Activated CD4-positive, alpha-beta T cell treated with anti-CD3 and anti-CD28 coated beads for 36 hours (primary cell): ENCODE data around the gene LCN9. TPM values are rescaled to one million over a fixed set of nuclear protein-coding genes. Genes with fewer than 3 reads are reported as not detected.

Experiments
- ATAC-seq: fragments of 200-7000 bp; cut with Tn5 transposase; one replicate; pipeline ENCODE4 v1.10.0; 2021; ENCODE audit warnings: mild to moderate bottlenecking, moderate library complexity
- CTCF ChIA-PET: fragments of 350-600 bp; sonication (Branson Sonifier 250); formaldehyde crosslinking; loops from one replicate; lab custom pipeline; 2021; ENCODE audit warnings: antibody characterized with exemption; lab: Charles Lee
- POLR2A ChIA-PET: fragments of 350-600 bp; sonication (Branson Sonifier 250); formaldehyde crosslinking; loops from one replicate; lab custom pipeline; 2021; ENCODE audit warnings: antibody characterized with exemption, inconsistent platforms; lab: Charles Lee
- DNase-seq: peaks from one replicate; pipeline ENCODE4 v3.0.0-alpha.2; 2020
- H3K27ac Mint-ChIP-seq: one replicate; pipeline ENCODE4 v1.8.0; 2021; ENCODE audit warnings: mixed read lengths
- H3K27me3 Mint-ChIP-seq: one replicate; pipeline ENCODE4 v1.8.0; 2021; ENCODE audit warnings: mixed read lengths
- H3K36me3 Mint-ChIP-seq: one replicate; pipeline ENCODE4 v1.8.0; 2021; ENCODE audit warnings: low read depth, mixed read lengths
- H3K4me1 Mint-ChIP-seq: one replicate; pipeline ENCODE4 v1.8.0; 2021; ENCODE audit warnings: mixed read lengths
- H3K4me3 Mint-ChIP-seq: one replicate; pipeline ENCODE4 v1.8.0; 2021; ENCODE audit warnings: mild to moderate bottlenecking, moderate library complexity, mixed read lengths
- H3K9me3 Mint-ChIP-seq: one replicate; pipeline ENCODE4 v1.8.0; 2021; ENCODE audit warnings: low read depth, mixed read lengths
- intact Hi-C, 2 experiments: fragments of 100-400 bp; cut with DNase I in 1 of 2; cut with micrococcal nuclease in 1 of 2; formaldehyde crosslinking; loops; one replicate each; pipeline versions ENCODE4 v1.14.2 to v1.15.1; 2022 to 2024; cut with DNase I, micrococcal nuclease
- total RNA-seq, 2 experiments: library from RNA; stranded (reverse); gene quantifications; one replicate each; pipeline ENCODE4 v1.2.3, GENCODE V29; 2021

The LCN9 gene
- total RNA-seq, 2 experiments from 2014 or later: not detected

DNA sequence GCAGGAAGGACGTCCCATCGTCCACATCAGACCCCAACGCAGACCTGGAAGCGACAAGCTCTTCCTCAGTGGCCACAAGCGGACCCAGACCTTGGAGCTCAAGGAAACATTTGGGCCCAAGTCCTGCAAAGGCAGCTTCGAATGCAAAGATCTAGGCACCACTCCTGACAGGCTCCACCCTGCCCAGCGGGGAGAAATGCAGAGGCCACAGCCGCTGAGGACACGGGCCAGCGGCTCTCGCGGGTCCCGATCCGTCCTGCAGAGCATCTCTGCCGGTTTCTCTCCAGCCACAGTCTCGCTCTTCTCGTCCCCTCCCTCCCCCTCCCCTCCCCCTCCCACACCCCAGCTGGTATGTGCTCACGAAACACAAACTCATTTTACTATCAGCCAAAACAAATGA, 31.3 kb downstream of the LCN9 start:
- Mint-ChIP-seq H3K9me3 (no peaks in the 10 kb centered on the region), H3K4me1 (no peaks in the 10 kb centered on the region), H3K4me3 (no peak overlapping the region), H3K27me3 (no peaks in the 10 kb centered on the region), H3K36me3 (no peaks in the 10 kb centered on the region), H3K27ac (no peak overlapping the region)
- intact Hi-C loops: no loop called here
- ChIA-PET CTCF (interaction anchor here (0.9 kb wide), 1 partner anchor 9 kb away, joined by 3 read pairs; no protein-coding TSS in a partner anchor), POLR2A (no interaction called here)
- no peak for ATAC-seq
- DNase-seq: no peak

DNA sequence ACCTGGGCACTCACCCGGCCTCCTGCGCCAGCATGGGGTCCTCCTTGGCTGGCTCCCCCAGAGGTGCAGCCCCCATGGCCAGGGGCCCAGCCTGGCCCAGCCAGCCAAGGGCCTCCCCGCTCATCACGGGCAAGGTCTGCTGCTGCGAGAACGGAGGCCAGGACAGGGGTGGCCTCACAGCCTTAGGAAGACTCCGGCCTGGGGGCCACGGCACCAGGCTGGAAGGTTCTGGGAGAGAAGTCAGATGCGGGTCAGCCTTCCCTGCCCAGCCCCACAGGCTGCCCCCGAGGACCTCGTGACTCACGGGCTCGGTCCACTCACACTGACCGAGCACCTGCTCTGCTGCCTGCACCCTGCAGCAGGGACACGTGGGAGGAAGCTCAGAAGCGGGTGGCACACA, 31.9 kb downstream of the LCN9 start:
- no peak overlapping the region for H3K27ac Mint-ChIP-seq
- H3K36me3 Mint-ChIP-seq: no peaks in the 10 kb centered on the region
- H3K27me3 Mint-ChIP-seq: no peaks in the 10 kb centered on the region
- H3K4me3 Mint-ChIP-seq: no peak overlapping the region
- no peak for ATAC-seq
- ChIA-PET CTCF (no interaction called here), POLR2A (no interaction called here)
- no peaks in the 10 kb centered on the region for H3K9me3 Mint-ChIP-seq
- no peaks in the 10 kb centered on the region for H3K4me1 Mint-ChIP-seq
- DNase-seq: no peak
- intact Hi-C loops: no loop called here

DNA sequence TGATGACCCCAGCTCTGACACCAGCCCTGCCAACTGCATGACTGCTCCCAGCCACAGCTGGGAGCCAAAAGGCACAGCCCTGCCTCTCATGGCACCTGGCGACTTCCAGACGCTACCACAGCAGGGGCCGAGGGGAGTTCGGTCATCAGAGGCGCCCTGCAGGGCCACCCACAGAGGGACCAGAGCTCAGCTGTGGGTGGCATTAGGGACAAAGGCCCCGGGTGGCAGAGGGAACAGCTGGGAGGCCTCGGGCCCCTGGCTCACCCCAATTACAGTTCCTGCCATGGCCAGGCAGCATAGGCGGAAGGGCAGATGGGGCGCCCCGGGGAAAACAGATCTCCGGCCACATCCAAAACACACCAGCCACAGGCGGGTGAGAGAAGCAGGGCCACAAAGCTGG, 32.5 kb downstream of the LCN9 start:
- ChIA-PET CTCF (no interaction called here), POLR2A (no interaction called here)
- no peak overlapping the region for H3K4me3 Mint-ChIP-seq
- DNase-seq (no peak), ATAC-seq (no peak)
- H3K4me1 Mint-ChIP-seq: no peaks in the 10 kb centered on the region
- no peak overlapping the region for H3K27ac Mint-ChIP-seq
- no peaks in the 10 kb centered on the region for H3K36me3 Mint-ChIP-seq
- H3K9me3 Mint-ChIP-seq: no peaks in the 10 kb centered on the region
- intact Hi-C loops: no loop called here
- H3K27me3 Mint-ChIP-seq: no peaks in the 10 kb centered on the region

DNA sequence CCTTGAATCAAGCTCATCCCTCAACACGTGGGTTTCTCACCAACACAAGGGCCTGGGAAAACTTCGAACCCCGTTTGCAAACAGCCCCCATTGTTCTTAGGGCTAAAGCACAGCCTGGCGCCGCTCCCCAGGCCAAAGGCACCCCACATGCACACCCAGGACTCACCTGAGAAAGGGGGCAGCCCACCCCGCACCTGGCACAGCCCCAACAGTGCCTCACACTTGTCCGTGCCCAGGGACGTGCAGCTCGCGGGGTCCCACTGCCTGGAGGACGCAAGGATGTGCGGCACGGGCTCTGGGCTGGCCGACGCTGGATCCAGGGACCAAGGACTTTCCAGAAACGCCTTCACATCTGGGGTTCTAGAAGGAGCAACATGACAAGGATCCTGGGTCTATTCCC, 33.3 kb downstream of the LCN9 start:
- ChIA-PET POLR2A (no interaction called here), CTCF (no interaction called here)
- H3K27me3 Mint-ChIP-seq: no peaks in the 10 kb centered on the region
- H3K4me3 Mint-ChIP-seq: no peak overlapping the region
- no peak for DNase-seq
- H3K36me3 Mint-ChIP-seq: no peaks in the 10 kb centered on the region
- intact Hi-C loops: no loop called here
- H3K9me3 Mint-ChIP-seq: no peaks in the 10 kb centered on the region
- no peaks in the 10 kb centered on the region for H3K4me1 Mint-ChIP-seq
- ATAC-seq: no peak
- no peak overlapping the region for H3K27ac Mint-ChIP-seq

DNA sequence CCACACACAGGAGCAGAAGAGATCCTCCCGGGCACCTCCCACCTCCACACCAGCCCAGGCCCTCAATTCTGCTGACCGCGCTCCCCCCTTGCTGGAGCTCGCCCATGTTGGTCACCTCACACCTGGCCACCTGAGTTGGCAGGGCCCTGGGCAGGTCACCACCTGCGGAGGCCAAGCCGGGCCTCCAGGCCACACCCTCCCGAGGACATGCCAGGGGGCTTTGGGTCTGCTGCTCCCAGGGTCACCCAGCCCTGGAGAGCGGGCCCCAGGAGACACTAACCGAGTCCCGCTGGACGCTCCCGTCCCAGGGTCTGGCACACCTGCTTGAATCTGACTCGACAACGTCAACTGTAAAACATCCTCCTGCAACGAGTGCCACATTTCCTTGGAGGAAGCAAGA, 34.1 kb downstream of the LCN9 start:
- Mint-ChIP-seq H3K27ac (no peak overlapping the region), H3K4me1 (no peaks in the 10 kb centered on the region), H3K36me3 (no peaks in the 10 kb centered on the region), H3K9me3 (no peaks in the 10 kb centered on the region), H3K27me3 (no peaks in the 10 kb centered on the region), H3K4me3 (no peak overlapping the region)
- CTCF ChIA-PET: no interaction called here
- ATAC-seq (no peak), DNase-seq (no peak)
- intact Hi-C loops: no loop called here
- POLR2A ChIA-PET: no interaction called here

DNA sequence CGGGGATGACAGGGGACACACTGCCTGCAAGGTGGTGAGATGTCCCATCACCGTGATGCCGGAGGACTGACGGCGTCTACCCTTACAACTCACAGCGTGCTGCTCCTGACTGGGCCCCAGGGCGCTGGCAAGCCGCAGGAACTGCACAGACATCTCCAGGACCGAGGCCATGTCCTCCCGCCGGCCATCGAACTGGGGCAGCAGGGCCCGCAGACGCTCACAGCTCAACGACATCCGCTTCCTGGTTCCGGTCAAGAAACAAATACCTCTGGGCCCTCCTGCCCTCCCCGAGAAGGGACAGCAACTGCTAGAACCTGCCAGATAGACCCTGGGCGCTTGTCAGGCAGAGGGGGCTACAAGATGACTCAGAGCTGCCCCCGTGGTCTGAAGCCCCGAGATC, 35.1 kb downstream of the LCN9 start:
- Mint-ChIP-seq H3K27ac (no peak overlapping the region), H3K9me3 (no peaks in the 10 kb centered on the region), H3K36me3 (no peaks in the 10 kb centered on the region), H3K4me1 (no peaks in the 10 kb centered on the region), H3K27me3 (no peaks in the 10 kb centered on the region), H3K4me3 (no peak overlapping the region)
- DNase-seq: no peak
- intact Hi-C loops: no loop called here
- ATAC-seq: no peak
- CTCF ChIA-PET: no interaction called here
- POLR2A ChIA-PET: no interaction called here

DNA sequence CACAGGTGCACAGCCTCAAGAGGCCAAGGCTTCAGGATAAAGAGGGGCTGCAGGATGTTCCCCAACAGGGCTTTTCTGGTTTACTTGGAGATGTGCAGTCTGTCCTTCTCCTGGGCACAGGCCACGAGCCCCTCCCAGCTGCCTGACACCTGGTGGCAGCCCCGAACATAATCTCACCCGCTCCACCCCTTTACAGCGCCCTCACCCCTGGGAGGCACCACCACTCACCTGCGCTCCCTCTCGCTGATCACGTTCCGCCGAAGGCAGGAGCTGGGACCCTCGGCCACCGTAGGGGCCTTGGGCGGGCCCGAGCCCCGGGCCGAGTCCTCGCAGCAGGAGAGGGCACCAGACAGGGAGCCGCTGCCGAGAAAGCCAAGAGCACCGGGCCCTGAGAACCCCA, 35.7 kb downstream of the LCN9 start:
- ATAC-seq (no peak), DNase-seq (no peak)
- Mint-ChIP-seq H3K4me1 (no peaks in the 10 kb centered on the region), H3K4me3 (no peak overlapping the region), H3K9me3 (no peaks in the 10 kb centered on the region), H3K27ac (no peak overlapping the region), H3K27me3 (peaks cover 3% of the 10 kb centered on the region), H3K36me3 (no peaks in the 10 kb centered on the region)
- intact Hi-C loops: no loop called here
- POLR2A ChIA-PET: no interaction called here
- CTCF ChIA-PET: no interaction called here

DNA sequence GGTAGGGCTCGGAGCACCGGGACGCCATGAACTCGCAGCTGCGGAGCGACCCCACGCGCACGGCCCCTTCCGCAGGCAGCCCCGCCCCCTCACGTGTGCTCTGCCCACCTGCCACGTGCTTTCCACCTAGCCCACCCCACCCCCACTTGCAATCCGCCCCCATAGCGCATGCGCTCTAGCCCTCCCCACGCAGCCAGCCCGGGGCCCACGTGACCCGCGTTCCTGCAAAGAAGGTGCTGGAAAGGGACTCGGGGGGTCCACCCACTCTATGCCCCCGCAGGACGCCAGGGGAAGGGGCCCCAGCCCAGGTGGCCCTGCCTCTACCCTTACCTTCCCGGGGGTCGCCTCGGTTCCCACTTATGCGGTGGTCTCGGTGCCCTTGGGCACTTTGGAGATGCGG, 36.3 kb downstream of the LCN9 start, which contains the start of gene SOHLH1:
Gene SOHLH1 (minus strand): TSS at position 42 of the 400 bp plus-strand sequence. CDS start 14 bp downstream, at position 28.
- ChIA-PET POLR2A (no interaction called here), CTCF (interaction anchor here (0.6 kb wide), 1 partner anchor 390 kb away, joined by 4 read pairs; no protein-coding TSS in a partner anchor)
- Mint-ChIP-seq H3K27ac (no peak within 1 kb of the TSS), H3K36me3 (no peaks in the 10 kb centered on the region), H3K4me1 (no peaks in the 10 kb centered on the region), H3K4me3 (no peak within 1 kb of the TSS), H3K9me3 (no peaks in the 10 kb centered on the region), H3K27me3 (peaks cover 3% of the 10 kb centered on the region)
- DNase-seq: no peak
- intact Hi-C loops: no loop called here
- no peak for ATAC-seq

DNA sequence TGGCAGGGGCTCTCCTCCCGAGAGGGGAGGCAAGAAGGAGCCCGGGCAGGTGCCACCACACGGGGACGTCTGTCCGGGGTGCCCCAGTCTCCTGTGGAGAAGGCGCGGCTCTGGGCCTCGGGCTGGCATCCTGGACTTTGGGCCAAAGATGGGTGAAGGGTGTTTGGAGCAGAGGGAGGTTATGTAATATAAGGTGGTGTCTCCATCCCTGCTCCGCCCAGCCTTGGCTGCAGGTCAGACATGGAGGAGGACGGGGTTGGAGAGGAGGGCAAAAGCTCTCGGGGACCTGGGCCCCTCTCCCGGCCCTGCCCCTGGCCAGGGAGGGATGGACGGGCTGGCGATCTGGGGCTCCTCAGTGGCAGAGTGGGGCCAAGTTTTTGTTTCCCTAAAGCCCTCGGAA, 37.4 kb downstream of the LCN9 start:
- H3K27me3 Mint-ChIP-seq: peaks cover 3% of the 10 kb centered on the region
- intact Hi-C loops: loop anchor here in 1 of 2 experiments (5.0 kb wide), 1 partner anchor 262 kb away; the partner anchor contains the start of gene UBAC1
- no peaks in the 10 kb centered on the region for H3K9me3 Mint-ChIP-seq
- CTCF ChIA-PET: no interaction called here
- no peak overlapping the region for H3K27ac Mint-ChIP-seq
- no peak overlapping the region for H3K4me3 Mint-ChIP-seq
- POLR2A ChIA-PET: no interaction called here
- H3K36me3 Mint-ChIP-seq: no peaks in the 10 kb centered on the region
- ATAC-seq (no peak), DNase-seq (no peak)
- H3K4me1 Mint-ChIP-seq: no peaks in the 10 kb centered on the region

DNA sequence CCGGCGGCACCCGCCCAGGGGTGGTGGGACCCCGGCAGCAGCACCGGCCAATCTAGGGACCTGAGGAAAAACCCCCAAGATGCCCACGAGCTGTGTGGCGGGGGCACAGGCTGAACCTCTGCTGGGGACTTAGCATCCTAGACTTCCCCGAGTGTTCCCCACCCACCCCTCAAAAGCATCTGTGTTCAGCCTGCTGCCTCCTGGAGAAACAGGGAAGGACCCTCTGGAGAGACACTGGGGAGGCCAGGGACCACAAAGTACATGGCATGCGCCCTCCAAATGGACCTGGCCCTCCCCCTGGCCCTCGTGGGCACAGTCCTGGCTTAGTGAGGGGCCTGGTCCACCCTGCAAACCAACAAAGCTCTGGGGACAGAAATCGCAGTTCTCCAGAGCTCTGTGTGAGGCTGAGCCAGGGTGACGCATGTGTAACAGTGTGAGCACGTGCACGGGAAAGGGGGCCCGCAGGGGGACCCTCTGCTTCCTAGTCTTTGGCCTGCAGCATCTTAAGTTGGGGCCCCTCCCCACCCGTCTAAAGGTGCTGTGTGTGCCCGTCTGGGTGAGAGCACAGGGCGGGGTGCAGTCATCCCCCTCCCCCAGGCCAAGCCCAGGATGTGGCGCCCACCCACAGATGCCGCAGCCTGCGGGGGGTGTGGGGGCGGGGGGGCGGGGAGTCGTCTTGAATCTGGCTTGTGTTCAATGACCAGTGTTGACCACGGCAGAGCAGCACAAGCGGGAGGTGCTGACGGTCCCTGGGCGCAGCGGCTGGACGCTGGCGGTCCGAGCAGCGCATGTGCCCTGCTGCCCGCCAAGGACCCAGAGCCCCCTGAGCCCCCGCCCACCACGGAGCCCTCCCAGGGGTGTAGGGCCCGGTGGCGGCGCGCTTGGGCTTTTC, 38.2 kb downstream of the LCN9 start:
- ChIA-PET CTCF (no interaction called here), POLR2A (no interaction called here)
- Mint-ChIP-seq H3K36me3 (no peaks in the 10 kb centered on the region), H3K4me3 (no peak overlapping the region), H3K27me3 (peaks cover 3% of the 10 kb centered on the region), H3K4me1 (no peaks in the 10 kb centered on the region), H3K27ac (no peak overlapping the region), H3K9me3 (no peaks in the 10 kb centered on the region)
- DNase-seq (peak; percentile 21), ATAC-seq (peak; percentile 40)
- intact Hi-C loops: loop anchor here in 1 of 2 experiments (5.0 kb wide), 1 partner anchor 261 kb away; the partner anchor contains the start of gene UBAC1

DNA sequence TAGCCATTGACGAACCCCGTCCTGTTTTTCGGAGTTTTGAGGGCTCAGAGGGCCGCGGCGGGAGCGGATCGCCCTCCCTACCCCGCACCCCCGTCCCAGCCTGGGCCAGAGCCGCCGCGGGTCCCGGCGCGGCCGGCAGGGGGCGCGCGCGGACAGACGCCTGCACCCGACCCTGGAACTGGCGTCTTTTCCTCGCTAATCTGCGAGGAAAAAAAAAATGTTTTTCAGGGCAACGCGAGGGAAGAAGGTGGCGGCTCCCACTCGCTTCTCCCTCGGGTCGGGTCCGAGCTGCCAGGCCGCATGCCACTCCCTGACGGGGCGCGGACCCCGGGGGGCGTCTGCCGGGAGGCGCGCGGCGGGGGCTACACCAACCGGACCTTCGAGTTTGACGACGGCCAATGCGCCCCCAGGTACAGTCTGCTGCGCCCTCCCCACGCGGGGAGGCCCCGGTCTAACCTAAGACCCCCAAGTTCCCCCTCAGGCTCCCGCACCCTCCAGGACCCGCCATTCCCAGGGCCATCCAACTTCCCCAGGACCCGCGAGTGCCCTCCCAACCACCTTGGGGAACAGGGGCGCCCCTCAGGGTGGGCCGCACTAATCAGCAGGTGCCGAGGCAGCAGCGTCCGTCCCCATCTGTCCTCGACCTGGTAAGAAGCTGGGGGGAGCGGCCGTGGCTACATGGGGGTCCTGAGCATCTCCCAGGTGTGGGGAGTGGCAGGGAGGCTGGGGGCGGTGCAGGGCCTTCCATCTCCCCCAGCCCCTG, 39.0 kb downstream of the LCN9 start, which contains the start of gene KCNT1:
Gene KCNT1 (plus strand): TSS at position 227 of the 763 bp plus-strand sequence. CDS start 74 bp downstream, at position 301.
- intact Hi-C loops: loop anchor here in 1 of 2 experiments (1.0 to 5.0 kb wide), 2 partner anchors 260 to 421 kb away; partner anchors contain the start of gene UBAC1
- no peaks in the 10 kb centered on the region for H3K36me3 Mint-ChIP-seq
- no peaks in the 10 kb centered on the region for H3K9me3 Mint-ChIP-seq
- DNase-seq (peak; percentile 74), ATAC-seq (peak; percentile 85)
- no peaks in the 10 kb centered on the region for H3K4me1 Mint-ChIP-seq
- CTCF ChIA-PET: interaction anchor here (0.6 kb wide), 1 partner anchor 470 kb away, joined by 3 read pairs; no protein-coding TSS in a partner anchor
- H3K27ac Mint-ChIP-seq: no peak within 1 kb of the TSS
- H3K27me3 Mint-ChIP-seq: peaks cover 3% of the 10 kb centered on the region
- POLR2A ChIA-PET: no interaction called here
- no peak within 1 kb of the TSS for H3K4me3 Mint-ChIP-seq
